ENCODE measurements around the gene ETS1.

ETS1 gene

GRCh38 chr11:128619007-128619406, 31.6 kb upstream of the ETS1 start:
- no peak for ATAC-seq

- no peak for ATAC-seq
Observed at GRCh38 chr11:128618603-128619002, 31.2 kb upstream of the ETS1 start.

GRCh38 chr11:128616161-128616560, 28.8 kb upstream of the ETS1 start:
- no peak for ATAC-seq

- no peak for ATAC-seq
Observed at GRCh38 chr11:128615612-128616011, 28.3 kb upstream of the ETS1 start.

GRCh38 chr11:128615076-128615475, 27.7 kb upstream of the ETS1 start:
- ATAC-seq, result no peak

- ATAC-seq, result no peak
Observed at GRCh38 chr11:128614026-128614425, 26.7 kb upstream of the ETS1 start.

- ATAC-seq, result no peak
Observed at GRCh38 chr11:128613300-128613995, 26.1 kb upstream of the ETS1 start.

GRCh38 chr11:128610721-128611617, 23.6 kb upstream of the ETS1 start:
- peak; percentile 86 for ATAC-seq

GRCh38 chr11:128609785-128610184, 22.4 kb upstream of the ETS1 start:
- no peak for ATAC-seq

- ATAC-seq, result no peak
Observed at GRCh38 chr11:128608746-128609407, 21.5 kb upstream of the ETS1 start.

- peak in 1 of 2 donors; percentile 31 for ATAC-seq
Observed at GRCh38 chr11:128607819-128608218, 20.5 kb upstream of the ETS1 start.

GRCh38 chr11:128604723-128605122, 17.4 kb upstream of the ETS1 start:
- ATAC-seq, result no peak

- ATAC-seq, result no peak
Observed at GRCh38 chr11:128603752-128604414, 16.5 kb upstream of the ETS1 start.

- ATAC-seq, result no peak
Observed at GRCh38 chr11:128603003-128603696, 15.8 kb upstream of the ETS1 start.

GRCh38 chr11:128599729-128600128, 12.4 kb upstream of the ETS1 start:
- ATAC-seq, result peak; percentile 86 to 92

- no peak for ATAC-seq
Observed at GRCh38 chr11:128598506-128599150, 11.3 kb upstream of the ETS1 start.

GRCh38 chr11:128598096-128598495, 10.7 kb upstream of the ETS1 start:
- no peak for ATAC-seq

- ATAC-seq, result no peak
Observed at GRCh38 chr11:128597209-128597608, 9.9 kb upstream of the ETS1 start.

GRCh38 chr11:128596250-128596649, 8.9 kb upstream of the ETS1 start:
- ATAC-seq, result no peak

GRCh38 chr11:128595775-128596174, 8.4 kb upstream of the ETS1 start:
- no peak for ATAC-seq

- ATAC-seq, result no peak
Observed at GRCh38 chr11:128595221-128595620, 7.9 kb upstream of the ETS1 start.

GRCh38 chr11:128594226-128594625, 6.9 kb upstream of the ETS1 start:
- no peak for ATAC-seq

Measured in activated CD4-positive, CD25-positive, alpha-beta regulatory T cell treated with anti-CD3 and anti-CD28 coated beads, Interleukin-2, amount 50 U/mL, for 24 hours (primary cell).